AG09309 (cell line): ENCODE data around the gene TFDP2.
A peak's percentile ranks its signal among the peaks of the same experiment; 100 is the strongest.
"Not testable (repeated sequence)": the region's sequence is repeated elsewhere in the genome, so short reads cannot be mapped to it uniquely, and the experiment has no call there.

Experiments used
- DNase-seq: peaks from one replicate; pipeline ENCODE4 v3.0.0-alpha.2; 2010; ENCODE audit warnings: low read depth
- H3K4me3 ChIP-seq: 2 replicates; pipeline ENCODE4 v1.5.1; 2011; ENCODE audit warnings: mild to moderate bottlenecking, low read depth, low read length, moderate library complexity; ENCODE audit not compliant: control insufficient read depth
- CTCF ChIP-seq: IDR thresholded peaks from 2 replicates; pipeline ENCODE4 v1.5.1; 2011; ENCODE audit warnings: mild to moderate bottlenecking, low read depth, low read length, inconsistent platforms; ENCODE audit not compliant: insufficient read depth, control insufficient read depth; ENCODE audit errors: missing control alignments

The TFDP2 gene

GRCh38 chr3:141981084-141981483, 168.3 kb downstream of the TFDP2 start:
- no peak for DNase-seq
- H3K4me3 ChIP-seq, result no peak overlapping the region
- no peak for TF ChIP-seq CTCF

DNA sequence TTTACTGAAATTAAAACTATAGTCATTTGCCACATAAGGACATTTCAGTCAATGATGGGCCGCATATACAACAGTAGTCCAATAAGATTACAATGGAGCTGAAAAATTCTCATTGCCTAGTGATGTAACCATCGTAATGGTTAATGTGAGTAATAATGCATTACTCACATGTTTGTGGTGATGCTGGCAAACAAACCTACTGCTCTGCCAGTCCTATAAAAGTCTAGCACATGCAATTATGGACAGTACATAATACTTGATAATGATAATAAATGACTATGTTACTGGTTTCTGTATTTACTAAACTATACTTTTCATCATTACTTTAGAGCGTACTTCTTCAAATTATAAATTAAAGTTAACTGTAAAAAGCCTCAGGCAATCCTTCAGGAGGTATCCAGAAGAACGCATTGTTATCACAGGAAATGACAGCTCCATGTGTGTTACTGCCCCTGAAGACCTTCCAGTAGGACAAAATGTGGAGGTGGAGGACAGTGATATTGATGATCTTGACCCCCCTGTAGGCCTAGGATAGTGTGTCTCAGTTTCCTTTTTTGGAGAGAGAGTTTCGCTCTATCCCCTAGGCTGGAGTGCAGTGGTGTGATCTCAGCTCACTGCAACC, 170.2 kb downstream of the TFDP2 start:
- no peak for TF ChIP-seq CTCF
- H3K4me3 ChIP-seq, result no peak overlapping the region
- DNase-seq, result peak; percentile 81

GRCh38 chr3:141974777-141975176, 174.6 kb downstream of the TFDP2 start:
- not testable (repeated sequence) for H3K4me3 ChIP-seq, DNase-seq

- H3K4me3 ChIP-seq, result no peak overlapping the region
- no peak for DNase-seq
- TF ChIP-seq CTCF, result no peak
Observed at GRCh38 chr3:141972399-141972798, 176.9 kb downstream of the TFDP2 start.

DNA sequence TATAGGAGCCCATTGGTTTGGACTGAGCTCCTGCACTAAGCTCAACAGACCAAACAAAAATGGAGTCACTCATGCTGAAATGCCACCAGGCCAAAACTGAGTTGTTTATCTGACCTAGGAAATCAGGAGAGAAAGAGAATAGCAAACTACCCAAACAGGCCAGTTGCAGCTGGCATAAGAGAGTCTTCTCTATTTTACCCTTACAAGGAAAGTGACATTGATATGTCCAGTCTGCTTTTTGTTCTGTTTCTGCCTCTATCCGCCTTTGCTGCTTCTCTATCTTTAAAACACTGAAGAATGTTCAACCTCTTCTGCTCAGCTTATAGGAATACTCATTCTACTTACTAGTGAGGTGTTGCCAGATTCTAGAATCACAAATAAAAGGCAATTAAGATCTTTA, 177.8 kb downstream of the TFDP2 start:
- H3K4me3 ChIP-seq, result no peak overlapping the region
- TF ChIP-seq CTCF, result no peak
- no peak for DNase-seq

DNA sequence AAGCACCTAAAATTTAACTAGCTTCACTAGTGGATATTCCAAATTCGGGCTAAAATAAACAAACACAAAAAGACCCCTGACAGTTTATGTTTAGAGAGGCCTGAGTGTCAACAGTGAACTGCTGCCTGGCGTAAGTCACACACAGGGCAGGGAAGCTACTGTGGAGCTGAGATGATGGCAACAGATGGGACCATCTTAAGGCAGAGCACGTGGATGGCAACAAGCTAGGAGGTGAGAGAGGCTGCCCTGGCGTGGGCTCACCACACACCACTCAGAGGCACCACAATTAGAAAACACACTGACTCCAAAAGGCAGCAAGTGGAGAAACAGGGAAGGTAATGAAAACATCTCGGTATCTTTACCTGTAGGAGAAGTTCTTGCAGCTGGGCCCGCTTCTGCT, 179.6 kb downstream of the TFDP2 start:
- DNase-seq, result no peak
- no peak for TF ChIP-seq CTCF

GRCh38 chr3:141965471-141965870, 183.9 kb downstream of the TFDP2 start:
- no peak for TF ChIP-seq CTCF
- DNase-seq, result no peak
- no peak overlapping the region for H3K4me3 ChIP-seq

More for the DNA sequence above, 179.6 kb downstream of the TFDP2 start:
- no peak overlapping the region for H3K4me3 ChIP-seq
